Lower lobe of right lung (tissue), 2 donors: ENCODE measurements around the gene FKTN. TPM values are rescaled to one million over a fixed set of nuclear protein-coding genes. Genes with fewer than 3 reads are reported as not detected.

ENCODE experiments used
- ATAC-seq, 2 donors: fragments of 200-7000 bp; cut with Tn5 transposase; one replicate each; pipeline ENCODE4 v1.9.1; 2020 to 2022; ENCODE audit warnings: mild to moderate bottlenecking in 2 of 2, moderate library complexity in 2 of 2
- DNase-seq: peaks from one replicate; pipeline ENCODE4 v3.0.0-alpha.2; 2020
- H3K27ac ChIP-seq: fragments of 200-600 bp; one replicate; pipeline ENCODE4 v1.8.0; 2022
- H3K27me3 ChIP-seq: fragments of 200-600 bp; one replicate; pipeline ENCODE4 v1.8.0; 2022; ENCODE audit warnings: low read depth
- H3K36me3 ChIP-seq: fragments of 200-600 bp; one replicate; pipeline ENCODE4 v1.8.0; 2022; ENCODE audit warnings: mild to moderate bottlenecking
- H3K4me1 ChIP-seq: fragments of 200-600 bp; one replicate; pipeline ENCODE4 v1.8.0; 2022
- H3K4me3 ChIP-seq: fragments of 200-600 bp; one replicate; pipeline ENCODE4 v1.8.0; 2022; ENCODE audit warnings: mild to moderate bottlenecking
- H3K9me3 ChIP-seq: fragments of 200-600 bp; one replicate; pipeline ENCODE4 v1.8.0; 2022
- CTCF ChIP-seq: fragments of 200-600 bp; IDR thresholded peaks from one replicate; pipeline ENCODE4 v1.8.0; 2022; ENCODE audit warnings: antibody characterized with exemption, mild to moderate bottlenecking
- intact Hi-C: fragments of 100-400 bp; cut with DNase I; formaldehyde crosslinking; loops from one replicate; pipeline ENCODE4 v1.11.0; 2022
- total RNA-seq: library from RNA; stranded (reverse); fragmentation: NEBNext Ultra II Directional; extraction: Animal tissue kit (Norgen Biotek cat#: 25700); gene quantifications from one replicate; pipeline ENCODE4 v1.2.1, GENCODE V29; 2021
- donor health status: DM: no; HTN: yes; CAD: no; lungs with severe emphysema.

Gene FKTN
- total RNA-seq, 1 donor from 2014 or later: 14.6 TPM

DNA sequence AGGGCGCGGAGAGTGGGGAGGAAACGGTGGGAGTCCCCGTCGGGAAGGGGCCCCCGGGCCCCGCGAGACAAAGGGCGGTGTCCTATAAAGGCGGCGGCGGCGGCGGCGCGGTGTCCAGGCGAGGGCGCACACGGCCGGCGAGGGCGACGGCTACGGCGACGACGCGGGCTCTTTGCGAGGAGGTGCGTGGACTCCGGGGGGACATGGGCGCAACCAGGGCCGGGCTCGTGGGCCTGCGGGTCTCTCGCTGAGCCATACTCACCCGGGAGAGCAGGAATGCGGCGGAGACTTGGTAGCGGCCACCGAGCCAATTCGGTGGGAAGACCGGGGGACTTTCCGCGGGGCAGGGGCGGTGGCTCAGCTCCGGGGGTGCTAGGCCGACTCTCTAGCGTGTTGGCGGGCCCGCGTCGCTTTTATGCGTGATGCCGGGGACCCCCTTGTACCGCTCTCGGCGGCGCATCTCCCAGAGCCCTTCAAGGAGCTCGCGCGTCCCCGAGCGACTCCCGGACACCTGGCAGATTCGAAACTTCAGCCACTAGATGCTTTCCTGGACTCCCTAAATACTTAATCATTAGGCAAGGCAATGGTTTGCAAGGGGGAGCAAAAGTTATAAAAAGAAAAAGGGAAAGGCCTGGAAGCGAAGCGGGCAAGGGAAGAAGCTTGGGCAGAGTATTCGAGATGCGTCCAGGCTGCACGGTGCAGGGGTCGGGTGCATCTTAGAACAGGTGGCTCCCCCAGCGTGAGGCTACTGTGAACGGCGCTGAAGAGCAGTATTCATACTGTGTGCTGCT is 98.4 kb downstream of the FKTN start:
- Histone ChIP-seq H3K36me3 (no peaks in the 10 kb centered on the region), H3K27me3 (peaks cover 25% of the 10 kb centered on the region), H3K4me1 (peaks cover 10% of the 10 kb centered on the region), H3K27ac (no peak overlapping the region), H3K4me3 (peak overlapping the region; percentile 48), H3K9me3 (no peaks in the 10 kb centered on the region)
- ATAC-seq (peak; percentile 63 to 74), DNase-seq (no peak)
- peak; percentile 23 for TF ChIP-seq CTCF
- intact Hi-C loops: no loop called here

GRCh38 chr9:105658351-105658750 is 100.4 kb downstream of the FKTN start:
- Histone ChIP-seq H3K4me1 (peaks cover 10% of the 10 kb centered on the region), H3K9me3 (no peaks in the 10 kb centered on the region), H3K27ac (no peak overlapping the region), H3K27me3 (peaks cover 25% of the 10 kb centered on the region), H3K4me3 (no peak overlapping the region), H3K36me3 (no peaks in the 10 kb centered on the region)
- intact Hi-C loops: no loop called here
- TF ChIP-seq CTCF: no peak
- ATAC-seq: no peak
- DNase-seq: no peak

DNA sequence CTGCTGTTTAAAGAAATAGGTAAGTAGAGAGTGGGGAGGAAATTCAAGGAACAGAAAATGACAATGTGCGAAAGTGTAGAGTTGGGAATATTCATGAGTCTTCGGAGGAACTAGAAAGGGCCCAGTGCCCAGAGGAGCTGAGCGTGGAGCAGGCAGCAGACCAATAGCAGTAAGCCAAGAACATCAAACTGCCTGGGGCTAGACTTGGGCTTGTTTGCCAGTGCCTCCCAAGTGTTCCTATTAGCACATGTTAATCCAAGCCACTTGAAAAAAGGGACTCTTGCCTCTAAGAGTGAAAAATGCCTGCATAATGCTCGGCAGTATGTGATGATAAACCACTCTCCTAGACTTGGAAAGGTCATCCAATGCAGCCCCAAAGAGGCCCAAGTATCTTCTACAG is 103.1 kb downstream of the FKTN start:
- no peak for TF ChIP-seq CTCF
- ATAC-seq: no peak
- no peak overlapping the region for H3K27ac ChIP-seq
- no peak overlapping the region for H3K4me3 ChIP-seq
- intact Hi-C loops: no loop called here
- peaks cover 9% of the 10 kb centered on the region for H3K4me1 ChIP-seq
- peaks cover 20% of the 10 kb centered on the region for H3K27me3 ChIP-seq
- H3K9me3 ChIP-seq: no peaks in the 10 kb centered on the region
- no peaks in the 10 kb centered on the region for H3K36me3 ChIP-seq
- no peak for DNase-seq

GRCh38 chr9:105662184-105663104 is 104.5 kb downstream of the FKTN start, which contains the start of gene TAL2:
Gene TAL2 (plus strand): TSS chr9:105662457. CDS start chr9:105662497, 40 bp downstream.
- intact Hi-C loops: no loop called here
- ATAC-seq (no peak), DNase-seq (no peak)
- Histone ChIP-seq H3K27ac (no peak within 1 kb of the TSS), H3K4me1 (no peaks in the 10 kb centered on the region), H3K4me3 (no peak within 1 kb of the TSS), H3K27me3 (peaks cover 10% of the 10 kb centered on the region), H3K36me3 (no peaks in the 10 kb centered on the region), H3K9me3 (no peaks in the 10 kb centered on the region)
- TF ChIP-seq CTCF: no peak

- intact Hi-C loops: no loop called here
- Histone ChIP-seq H3K4me3 (no peak overlapping the region), H3K27me3 (peaks cover 3% of the 10 kb centered on the region), H3K27ac (no peak overlapping the region), H3K36me3 (no peaks in the 10 kb centered on the region), H3K9me3 (no peaks in the 10 kb centered on the region), H3K4me1 (no peaks in the 10 kb centered on the region)
- DNase-seq: no peak
- no peak for TF ChIP-seq CTCF
- no peak for ATAC-seq
Measured at GRCh38 chr9:105663914-105664313, 106.0 kb downstream of the FKTN start.
